Dermis microvascular lymphatic vessel endothelial cell (primary cell): ENCODE measurements around the gene VIPR2. TPM values are rescaled to one million over a fixed set of nuclear protein-coding genes. Genes with fewer than 3 reads are reported as not detected.

Experiments
- DNase-seq, 2 donors: peaks; one replicate each; pipeline versions ENCODE4 v3.0.0 to v3.0.0-alpha.2; 2010; ENCODE audit warnings: low read depth in 2 of 2
- total RNA-seq: library from RNA; depleted of rRNA; stranded (reverse); fragments of >200 nt; gene quantifications from 2 replicates; pipeline ENCODE4 v1.2.1, GENCODE V29; 2014

The VIPR2 gene
- total RNA-seq, 1 donor from 2014 or later = not detected

DNA sequence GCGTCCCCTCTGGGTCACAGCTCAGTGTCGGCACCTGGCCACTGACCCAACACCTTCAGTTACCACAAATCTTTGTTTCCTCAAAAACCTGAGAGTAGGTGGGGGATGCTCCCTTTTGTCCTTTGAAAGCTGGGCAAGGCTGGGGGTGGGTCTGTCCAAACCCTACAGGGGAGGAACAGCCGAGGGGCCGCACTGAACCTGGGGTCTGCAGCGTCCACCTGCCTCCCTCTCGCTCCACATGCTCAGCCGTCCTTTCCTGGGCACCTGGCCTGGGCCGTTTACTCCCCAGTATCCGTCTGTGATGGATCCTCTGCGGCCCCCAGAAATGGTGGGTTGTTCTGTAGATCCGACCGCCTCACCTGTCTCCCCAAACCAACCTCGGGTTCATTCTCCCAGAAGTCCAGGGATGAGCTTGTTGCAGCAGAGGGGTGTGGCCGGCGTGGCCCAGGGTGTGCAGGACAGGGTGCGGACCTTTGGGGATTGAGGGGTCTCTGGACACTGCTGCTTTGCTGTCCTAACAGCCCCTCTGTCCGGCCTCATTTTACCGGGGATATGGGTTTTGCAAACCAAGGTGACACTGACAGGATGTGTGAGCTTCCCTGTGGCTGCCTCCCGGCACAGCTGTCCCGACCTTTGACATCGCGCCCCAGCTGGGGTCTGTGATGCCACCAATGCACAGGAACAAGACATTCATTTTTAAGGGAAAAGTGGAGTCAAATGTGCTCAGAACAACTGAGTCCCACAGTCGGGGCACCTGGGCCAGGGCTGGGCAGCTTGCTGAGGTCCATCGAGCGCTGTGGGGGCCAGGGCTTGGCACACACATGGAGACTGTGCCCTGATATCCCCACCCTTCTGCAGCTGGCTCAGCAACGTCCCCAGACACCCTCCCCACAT, 115.9 kb downstream of the VIPR2 start:
- no peak for DNase-seq

DNA sequence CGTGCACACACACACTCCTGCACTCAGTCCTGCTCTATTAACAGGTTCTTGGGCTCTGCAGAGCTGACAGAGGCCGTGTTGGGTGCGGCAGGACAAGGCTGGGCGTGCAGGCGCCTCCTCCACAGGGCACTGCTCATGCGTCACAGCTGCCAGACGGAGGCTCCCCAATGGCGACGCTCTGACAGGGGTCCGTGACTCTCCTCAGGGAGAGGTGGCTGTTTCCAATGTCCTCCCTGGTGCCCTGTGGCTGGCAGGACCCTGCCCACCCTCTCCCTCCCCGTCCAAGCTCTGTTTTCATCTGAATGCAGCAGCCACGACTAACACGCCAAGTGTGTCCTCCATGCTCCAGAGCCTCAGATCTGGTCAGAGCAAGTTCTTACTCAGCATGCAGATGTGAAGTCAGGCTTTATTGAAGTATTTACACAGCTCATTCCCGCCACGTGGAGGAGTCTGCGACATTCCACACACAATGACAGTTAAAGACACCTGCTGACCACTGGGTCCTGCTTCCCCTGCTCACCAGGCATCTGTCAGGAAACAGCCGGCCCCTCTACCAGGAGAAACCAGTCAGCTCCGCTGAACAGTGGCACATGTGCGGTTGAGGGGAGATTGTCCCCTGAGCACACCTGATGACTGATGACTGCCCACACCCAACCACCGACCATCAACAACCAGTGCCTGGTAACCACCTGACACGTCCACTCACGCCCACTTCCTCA, 116.7 kb downstream of the VIPR2 start:
- no peak for DNase-seq

DNA sequence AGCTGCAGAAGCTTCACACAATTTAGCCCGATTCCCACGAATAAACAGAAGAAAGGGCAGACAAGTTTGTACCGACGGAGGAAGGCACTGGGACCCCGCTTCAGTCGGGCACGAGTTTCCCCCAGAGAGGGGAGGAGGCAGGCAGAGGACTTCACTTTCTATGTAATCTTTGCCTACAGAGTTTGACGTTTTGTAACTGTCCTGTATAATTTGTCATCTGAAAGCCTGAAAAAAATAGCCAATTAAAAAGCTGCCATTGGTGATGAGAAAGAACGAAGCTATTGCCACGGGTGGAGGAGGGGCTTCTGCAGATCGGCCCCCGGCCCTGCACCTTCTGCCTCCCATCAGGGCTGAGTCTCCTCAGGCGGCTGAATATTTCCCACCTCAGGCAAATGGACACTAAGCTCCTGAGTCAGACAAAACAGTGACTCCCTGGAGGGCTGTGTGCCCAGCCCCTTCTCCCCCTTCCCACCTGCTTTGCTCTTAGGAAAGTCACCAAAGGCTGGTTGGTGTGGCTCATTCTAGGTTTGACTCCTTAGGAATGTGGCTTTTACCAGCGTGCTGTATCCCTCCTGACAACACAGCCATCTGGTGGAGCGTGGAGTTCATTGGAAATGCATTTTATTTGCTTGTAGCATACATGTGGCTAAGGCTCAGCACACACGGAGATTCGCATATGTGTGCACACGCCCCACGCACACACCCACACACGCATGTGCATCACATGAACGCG, 117.4 kb downstream of the VIPR2 start:
- no peak for DNase-seq

DNA sequence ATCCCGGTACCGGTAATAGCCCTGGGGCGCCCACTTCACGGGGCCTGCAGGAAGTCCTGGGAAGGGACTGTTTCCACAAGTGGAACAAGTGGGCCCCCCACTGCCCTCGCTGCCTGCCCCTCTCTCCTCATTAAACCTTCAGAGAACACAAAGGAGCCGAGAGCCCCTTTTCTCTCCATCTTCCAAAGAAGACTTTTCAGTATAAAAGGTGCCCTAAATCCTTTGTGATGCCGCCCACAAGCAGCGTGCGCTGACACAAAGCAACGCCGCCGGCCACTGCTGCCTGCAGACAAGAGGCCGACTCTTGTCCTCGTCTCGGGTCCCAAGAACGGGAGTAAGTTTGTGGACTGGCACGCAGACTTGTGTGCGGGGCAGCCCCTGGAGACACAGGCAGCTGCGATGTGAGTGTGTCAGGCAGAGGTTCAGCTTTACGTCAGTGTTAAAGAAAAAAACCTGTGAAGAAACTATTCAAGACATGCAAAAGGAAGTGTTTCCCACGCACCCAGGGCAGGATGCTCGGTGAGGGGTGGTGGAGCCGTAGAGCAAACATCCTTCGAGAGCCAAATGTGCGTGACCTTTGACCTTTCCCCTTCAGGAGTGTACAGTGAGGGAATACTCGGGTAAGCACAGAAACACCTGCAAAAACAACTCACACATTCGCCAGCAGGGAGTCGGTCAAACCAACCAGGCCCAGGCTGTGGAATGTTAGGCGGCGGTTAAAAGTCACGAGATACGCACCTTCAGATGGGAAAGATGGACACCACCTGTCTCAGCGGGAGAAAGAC, 118.2 kb downstream of the VIPR2 start:
- DNase-seq = no peak

DNA sequence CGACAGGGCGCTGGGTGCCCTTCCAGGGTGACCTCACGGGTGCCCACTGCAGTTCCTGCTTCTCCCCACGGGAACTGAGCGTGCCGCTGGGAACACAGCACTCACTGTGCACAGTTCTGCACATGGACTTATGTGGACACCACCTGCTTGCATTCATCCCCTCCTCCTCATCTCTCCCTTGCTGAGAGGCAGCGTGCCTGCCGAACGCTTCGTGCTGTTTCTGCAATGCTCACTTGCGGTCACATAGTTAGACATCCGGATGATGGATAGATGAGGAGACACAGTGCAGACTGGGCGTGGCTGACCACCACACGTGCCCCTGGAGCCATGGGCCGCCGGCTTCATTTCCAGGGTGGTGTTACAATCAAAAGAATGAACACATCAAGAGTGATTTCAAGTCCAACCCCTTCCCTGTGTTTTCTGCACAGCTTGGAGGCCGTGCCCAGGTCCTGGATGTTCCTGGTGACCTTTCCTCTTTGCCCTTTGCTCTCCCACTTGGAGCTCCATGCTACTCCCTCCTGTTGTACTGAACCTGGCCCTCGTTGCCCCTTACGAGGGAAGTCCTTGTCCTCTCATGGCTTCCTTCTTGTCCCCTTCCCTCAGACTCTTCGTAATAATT, 119.4 kb downstream of the VIPR2 start:
- DNase-seq = no peak

DNA sequence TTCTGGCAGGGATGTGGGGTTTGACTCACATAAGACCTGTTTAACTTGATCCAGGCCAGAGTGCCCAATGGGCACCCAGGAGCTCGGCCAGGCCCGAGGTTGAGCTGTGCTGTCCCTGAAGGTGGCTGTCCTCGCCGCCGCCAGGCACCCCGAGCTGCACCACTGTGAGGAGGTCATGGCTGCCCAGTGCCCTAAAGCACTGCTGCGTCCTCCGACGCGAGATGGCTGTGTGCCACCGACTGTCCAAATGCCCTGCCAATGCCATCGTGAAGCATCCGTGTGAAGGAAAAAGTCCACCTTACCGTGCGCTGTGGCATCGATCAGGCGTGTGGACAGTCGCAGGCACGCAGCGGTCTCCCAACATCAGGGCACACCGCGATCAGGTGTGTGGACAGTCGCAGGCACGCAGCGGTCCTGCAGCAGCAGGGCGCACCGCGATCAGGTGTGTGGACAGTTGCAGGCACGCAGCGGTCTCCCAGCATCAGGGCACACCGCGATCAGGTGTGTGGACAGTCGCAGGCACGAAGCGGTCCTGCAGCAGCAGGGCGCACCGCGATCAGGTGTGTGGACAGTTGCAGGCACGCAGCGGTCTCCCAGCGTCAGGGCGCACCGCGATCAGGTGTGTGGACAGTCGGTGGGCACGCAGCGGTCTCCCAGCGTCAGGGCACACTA, 120.3 kb downstream of the VIPR2 start:
- DNase-seq = no peak

DNA sequence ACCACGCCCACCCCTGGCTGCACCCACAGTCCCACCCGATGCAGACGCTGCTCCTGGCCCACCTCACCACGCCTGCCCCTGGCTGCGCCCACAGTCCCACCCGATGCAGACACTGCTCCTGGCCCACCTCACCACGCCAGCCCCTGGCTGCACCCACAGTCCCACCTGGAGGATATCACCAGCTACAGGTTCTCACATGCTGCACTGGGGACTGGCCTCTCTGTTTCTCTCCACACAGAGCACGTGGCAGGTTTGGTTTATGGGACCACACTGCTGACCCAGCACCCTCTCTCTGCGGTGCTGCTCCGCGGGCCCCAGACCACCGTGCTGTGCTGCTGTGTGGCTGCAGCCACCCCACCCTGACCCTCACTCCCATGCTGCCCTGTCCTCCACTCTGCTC, 120.9 kb downstream of the VIPR2 start:
- no peak for DNase-seq

DNA sequence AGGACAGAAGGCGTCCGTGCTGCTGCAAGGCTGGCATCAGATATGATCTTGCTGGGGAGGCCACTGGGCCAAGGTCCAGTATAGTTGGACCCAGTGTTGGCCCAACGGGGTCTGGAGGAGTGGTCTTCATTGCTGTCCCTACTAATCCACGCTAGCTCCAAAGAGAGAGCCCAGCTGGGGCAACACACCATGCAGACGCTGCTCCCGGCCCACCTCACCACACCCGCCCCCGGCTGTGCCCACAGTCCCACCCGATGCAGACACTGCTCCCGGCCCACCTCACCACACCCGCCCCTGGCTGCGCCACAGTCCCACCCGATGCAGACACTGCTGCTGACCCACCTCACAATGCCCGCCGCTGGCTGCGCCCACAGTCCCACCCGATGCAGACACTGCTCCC, 121.5 kb downstream of the VIPR2 start:
- no peak for DNase-seq

DNA sequence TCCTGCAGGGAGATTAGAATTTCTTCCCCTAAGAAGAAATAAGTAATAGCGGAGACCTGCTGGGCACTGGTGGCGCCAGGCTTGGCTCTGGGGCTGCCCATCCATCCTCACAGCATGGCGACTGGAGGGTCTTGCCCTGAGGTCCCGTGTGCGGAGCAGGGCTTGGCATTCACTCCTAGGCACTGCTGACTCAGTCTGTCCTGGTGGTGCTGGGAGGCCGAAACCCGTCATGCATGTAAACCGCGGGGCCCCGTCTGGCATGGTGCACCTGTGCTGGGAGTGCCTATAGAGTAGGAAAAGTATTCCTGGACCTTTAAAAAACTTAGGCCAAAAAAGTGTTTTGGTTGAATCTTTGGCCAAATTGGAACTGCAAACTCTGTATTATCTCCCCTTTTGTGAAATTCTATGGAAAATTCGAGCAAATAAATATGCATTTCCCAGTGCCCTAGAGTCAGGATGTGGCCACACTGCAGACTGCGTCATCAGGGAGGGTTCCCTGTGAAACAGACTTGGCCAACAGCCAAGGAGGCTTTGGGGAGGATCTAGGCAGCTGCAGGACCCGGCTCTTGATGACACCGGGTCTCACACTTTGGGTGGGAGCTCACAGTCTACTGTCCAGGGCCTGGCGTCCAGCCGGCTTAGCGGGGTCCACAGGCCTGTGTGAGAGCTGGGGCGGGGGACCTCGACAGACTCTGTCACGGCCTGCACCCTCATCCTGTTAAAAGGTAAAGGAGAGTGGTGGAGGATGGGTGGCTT, 122.3 kb downstream of the VIPR2 start:
- DNase-seq = no peak

DNA sequence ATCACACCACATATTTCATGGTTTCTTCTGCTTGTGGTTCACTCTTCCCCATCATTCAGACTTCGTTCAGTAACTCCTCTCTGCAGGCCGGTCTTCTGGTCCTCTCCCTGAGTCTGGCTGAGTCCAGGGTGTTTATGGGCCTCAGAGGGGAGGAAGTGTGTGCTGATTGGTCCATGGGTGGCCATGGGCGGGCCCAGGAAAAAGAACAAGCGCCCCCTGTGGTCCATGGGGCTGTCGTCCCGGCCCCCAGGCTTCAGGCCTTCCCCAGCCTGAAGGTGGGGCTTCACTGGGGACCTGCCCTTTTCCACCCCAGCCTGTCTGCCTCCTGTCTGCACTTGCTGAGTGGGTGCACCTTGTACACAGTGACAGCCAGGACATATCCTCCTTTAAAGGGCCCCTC, 123.7 kb downstream of the VIPR2 start:
- DNase-seq = no peak

DNA sequence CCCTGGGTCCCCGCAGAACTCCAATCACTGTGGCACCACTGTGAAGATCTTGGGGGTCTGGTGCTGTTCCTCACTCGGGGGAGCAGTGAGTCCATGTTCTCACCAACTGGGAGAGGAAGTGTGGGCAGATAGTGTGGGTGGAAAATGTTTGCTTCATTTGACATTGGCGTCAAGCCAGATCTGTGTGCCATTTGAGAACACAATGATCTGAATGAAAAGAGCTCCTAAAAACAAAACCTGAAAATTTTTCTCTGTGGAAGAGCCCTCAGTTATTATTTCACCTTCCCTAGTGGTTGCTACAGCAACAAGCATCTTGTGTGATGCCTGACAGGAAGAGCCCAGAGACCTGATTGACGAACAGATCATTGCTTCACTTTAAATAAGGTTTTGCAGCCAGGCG, 125.6 kb downstream of the VIPR2 start:
- DNase-seq = no peak

DNA sequence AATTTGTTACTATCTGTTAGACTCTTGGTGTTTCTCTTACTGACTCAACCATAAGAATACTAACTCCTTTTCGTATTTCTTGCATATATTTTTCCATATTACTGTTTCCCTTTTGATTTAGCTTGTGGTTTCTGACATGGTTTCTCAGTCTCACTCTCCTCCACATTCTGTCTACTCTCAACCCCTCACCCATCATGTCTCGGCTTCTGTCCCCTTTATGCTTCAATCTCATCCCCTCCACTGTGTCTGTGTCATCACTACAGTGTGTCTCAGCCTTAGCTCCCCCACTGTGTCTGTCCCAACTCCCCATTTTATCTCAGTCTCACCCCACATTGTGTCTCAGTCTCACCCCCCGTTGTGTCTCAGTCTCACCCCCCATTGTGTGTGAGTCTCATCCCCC, 126.9 kb downstream of the VIPR2 start:
- DNase-seq = no peak

DNA sequence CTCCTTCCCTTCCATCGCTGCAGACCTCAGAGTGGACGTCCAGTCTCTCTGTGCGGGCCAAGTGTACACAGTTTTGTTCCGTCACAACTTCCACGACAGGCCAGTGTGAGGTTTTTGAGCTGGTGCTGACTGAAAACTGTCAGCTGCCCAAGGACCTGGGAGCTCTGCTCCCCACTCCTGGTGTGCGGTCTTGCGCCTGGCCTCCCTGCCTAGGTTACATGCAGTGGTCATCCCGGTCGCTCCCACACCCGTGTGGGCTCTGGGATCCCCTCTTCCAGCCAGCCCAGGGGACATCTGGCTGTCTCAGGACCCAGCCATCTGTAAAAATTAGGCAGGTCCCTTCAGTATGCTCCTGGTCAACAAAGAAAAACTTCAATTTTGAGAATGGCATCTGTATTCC, 127.5 kb downstream of the VIPR2 start:
- no peak for DNase-seq

DNA sequence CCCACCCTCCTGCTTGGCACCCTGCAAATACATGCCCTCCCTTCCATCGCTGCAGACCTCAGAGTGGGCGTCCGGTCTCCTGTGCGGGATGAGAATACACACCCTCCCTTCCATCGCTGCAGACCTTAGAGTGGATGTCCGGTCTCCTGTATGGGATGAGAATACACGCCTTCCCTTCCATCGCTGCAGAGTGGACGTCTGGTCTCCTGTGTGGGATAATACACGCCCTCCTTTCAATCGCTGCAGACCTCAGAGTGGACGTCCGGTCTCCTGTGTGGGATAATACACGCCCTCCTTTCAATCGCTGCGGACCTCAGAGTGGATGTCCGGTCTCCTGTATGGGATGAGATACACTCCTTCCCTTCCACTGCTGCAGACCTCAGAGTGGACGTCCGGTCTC, 128.1 kb downstream of the VIPR2 start:
- DNase-seq = no peak

DNA sequence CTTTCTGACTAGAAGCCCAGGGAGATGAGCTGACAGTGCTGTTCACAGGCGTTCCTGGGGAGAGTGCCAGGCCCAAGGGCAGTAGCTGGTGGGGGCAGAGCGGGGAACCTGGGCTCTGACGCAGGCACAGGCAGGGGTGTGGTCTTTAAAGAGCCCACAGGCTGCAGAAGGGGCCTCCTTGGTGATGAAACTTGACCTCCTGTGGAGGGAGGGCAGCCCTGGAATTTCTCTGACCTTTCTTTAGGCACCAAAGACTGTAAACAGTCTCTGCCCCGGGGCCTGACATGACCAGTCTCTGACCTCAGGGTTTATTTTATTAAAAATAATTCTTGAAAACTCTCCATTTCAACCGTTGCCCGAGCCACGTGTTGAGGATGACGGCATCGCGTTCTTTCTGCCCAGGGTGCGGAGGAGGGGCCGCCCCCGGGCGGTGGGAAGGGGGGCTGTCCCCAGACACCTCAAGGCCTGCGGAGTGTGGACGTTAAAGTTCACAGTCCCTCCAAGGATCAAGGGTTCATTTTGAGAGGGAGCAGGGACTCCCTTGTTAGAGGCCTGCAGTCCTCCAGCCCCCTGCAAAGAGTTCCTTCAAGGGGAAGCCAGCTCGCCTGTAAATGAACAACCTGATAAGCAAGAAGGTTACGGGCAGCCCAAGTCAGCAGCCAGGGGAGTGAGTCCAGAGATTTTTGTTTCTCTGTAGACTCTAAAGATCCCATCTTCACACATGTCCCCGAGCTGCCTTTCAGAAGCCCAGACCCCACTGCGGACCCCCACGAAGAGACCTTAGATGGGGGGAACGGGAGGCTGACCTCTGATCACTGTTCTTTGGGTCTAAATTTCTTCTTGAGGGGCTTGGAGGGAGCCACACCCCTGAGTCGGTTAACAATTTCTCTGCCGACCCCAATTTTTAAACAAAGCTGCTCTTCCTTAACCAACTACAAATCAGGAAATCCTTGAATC, 128.9 kb downstream of the VIPR2 start:
- DNase-seq = no peak

DNA sequence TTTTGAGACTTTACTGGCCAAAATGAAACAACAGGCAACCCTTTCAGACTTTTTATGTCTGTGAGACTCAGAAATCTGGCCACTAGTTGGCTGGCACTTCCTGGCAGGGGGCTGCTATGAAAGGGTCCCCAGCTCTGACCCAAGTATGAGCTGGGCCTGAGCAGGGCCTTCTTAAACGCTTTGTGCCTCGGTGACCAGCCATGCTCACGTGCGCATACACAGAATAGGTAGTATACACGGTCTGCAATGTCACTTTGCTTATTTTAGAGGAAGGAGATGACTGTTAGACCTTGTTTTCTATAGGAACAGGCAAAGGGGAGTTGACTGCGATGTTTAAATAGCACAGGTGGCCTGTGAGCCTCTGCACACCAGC, 129.6 kb downstream of the VIPR2 start:
- no peak for DNase-seq

DNA sequence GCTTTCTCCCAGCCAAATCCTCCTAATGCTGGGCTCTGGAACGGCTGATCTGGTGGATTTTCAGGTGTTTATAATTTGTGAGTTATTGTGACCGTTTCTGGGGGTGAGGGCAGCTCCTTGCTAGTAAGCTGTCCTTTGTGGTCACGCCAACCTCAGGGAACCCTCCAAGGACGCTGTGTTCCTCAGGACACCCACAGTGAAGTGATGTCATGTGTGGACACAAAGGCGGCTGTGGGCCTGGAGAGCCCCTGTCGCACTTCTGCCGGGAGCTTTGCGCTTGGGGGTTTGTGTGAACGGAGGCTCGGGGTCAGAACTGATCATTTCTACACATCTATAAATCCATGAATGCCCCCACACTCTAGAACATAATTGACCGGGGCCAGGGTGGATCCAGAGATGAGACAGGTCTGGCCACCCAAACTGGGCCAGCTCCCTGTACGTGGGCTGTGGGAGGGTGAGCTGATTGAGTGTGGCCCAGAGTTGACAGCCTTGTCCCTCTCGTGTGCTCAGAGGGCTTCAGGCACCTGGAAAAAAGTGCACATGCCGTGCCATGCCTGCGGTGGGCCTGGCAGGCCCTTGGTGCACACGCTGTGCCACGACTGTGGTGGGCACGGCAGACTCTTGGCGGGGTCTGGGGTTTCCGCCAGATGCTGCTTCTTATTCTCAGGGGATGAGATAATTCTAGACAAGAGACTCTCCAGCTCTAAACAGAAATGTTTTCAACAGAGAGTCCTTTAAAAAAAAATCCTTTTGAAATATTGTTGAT, 130.2 kb downstream of the VIPR2 start:
- no peak for DNase-seq

DNA sequence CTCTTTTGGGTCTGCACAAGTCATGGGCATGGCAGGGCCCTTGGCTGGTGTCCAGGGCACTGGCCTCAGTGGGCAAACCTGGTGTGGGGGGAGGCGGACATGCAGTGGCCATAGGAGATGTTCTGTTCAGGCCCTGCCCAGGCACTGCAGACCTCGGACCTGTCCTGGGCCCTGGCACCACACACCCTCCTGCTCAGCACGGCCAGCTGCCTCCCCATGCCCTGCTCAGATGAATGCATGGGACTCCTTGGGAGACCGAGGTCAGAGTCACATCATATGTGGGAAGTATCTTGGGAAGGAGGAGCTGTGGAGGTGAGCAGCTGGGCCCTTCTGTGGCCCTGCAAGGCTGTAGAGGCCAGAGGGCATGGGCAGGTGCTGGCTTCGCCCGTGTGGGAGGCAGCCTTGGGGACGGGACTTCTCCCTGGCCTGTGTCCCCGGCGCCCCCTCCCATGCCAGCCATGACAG, 130.8 kb downstream of the VIPR2 start:
- no peak for DNase-seq
